GM19035 (cell line): ENCODE results near the gene DLX3.
"Not testable (repeated sequence)": the region's sequence is repeated elsewhere in the genome, so short reads cannot be mapped to it uniquely, and the experiment has no call there.

Experiments used
- ATAC-seq: cut with Tn5 transposase; IDR thresholded peaks from one replicate; pipeline ENCODE4 v1.9.1; 2021; ENCODE audit not compliant: unreplicated experiment

Gene DLX3

GRCh38 chr17:49995055-49995738 lies at the start of gene DLX3:
TSS of gene DLX3 (minus strand) at chr17:49995224. CDS start at chr17:49994998, 226 bp downstream.
- ATAC-seq = no peak

GRCh38 chr17:50044483-50044882 lies 49.5 kb upstream of the DLX3 start:
- no peak for ATAC-seq

- no peak for ATAC-seq
Observed at GRCh38 chr17:50043290-50044148, 48.5 kb upstream of the DLX3 start.

GRCh38 chr17:50042211-50042610 lies 47.2 kb upstream of the DLX3 start:
- ATAC-seq = no peak

- not testable (repeated sequence) for ATAC-seq
Observed at GRCh38 chr17:50040496-50040895, 45.5 kb upstream of the DLX3 start.

- ATAC-seq = no peak
Observed at GRCh38 chr17:50039058-50039457, 44.0 kb upstream of the DLX3 start.

- no peak for ATAC-seq
Observed at GRCh38 chr17:50037321-50038107, 42.5 kb upstream of the DLX3 start.

- ATAC-seq = no peak
Observed at GRCh38 chr17:50036455-50037261, 41.6 kb upstream of the DLX3 start.

- ATAC-seq = no peak
Observed at GRCh38 chr17:50035945-50036344, 40.9 kb upstream of the DLX3 start.

GRCh38 chr17:50035421-50035879 lies 40.4 kb upstream of the DLX3 start:
- no peak for ATAC-seq

GRCh38 chr17:50034498-50035364 lies 39.7 kb upstream of the DLX3 start:
- no peak for ATAC-seq

- ATAC-seq = no peak
Observed at GRCh38 chr17:50033316-50033715, 38.3 kb upstream of the DLX3 start.

- no peak for ATAC-seq
Observed at GRCh38 chr17:50029185-50029584, 34.2 kb upstream of the DLX3 start.

- no peak for ATAC-seq
Observed at GRCh38 chr17:50028736-50029120, 33.7 kb upstream of the DLX3 start.

- no peak for ATAC-seq
Observed at GRCh38 chr17:50027881-50028735, 33.1 kb upstream of the DLX3 start.

GRCh38 chr17:50027172-50027880 lies 32.3 kb upstream of the DLX3 start:
- ATAC-seq = no peak

GRCh38 chr17:50026837-50027171 lies 31.8 kb upstream of the DLX3 start:
- no peak for ATAC-seq

- ATAC-seq = no peak
Observed at GRCh38 chr17:50026046-50026675, 31.1 kb upstream of the DLX3 start.
